GM12878 (cell line): ENCODE data around the gene LMF1. TPM values are rescaled to one million over a fixed set of nuclear protein-coding genes. Genes with fewer than 3 reads are reported as not detected.

Experiments
- ATAC-seq: fragments of 200-7000 bp; cut with Tn5 transposase; 3 replicates; pipeline ENCODE4 v1.9.1; 2020; ENCODE audit warnings: mild to moderate bottlenecking, moderate library complexity
- BruUV-seq: library from RNA; stranded (reverse); fragments of 400-500 nt; replicated peaks from 2 replicates; lab custom pipeline; 2021; lab: Mats Ljungman, UMichigan
- CTCF ChIA-PET: fragments of 300-600 bp; sonication (Branson Sonifier 250); formaldehyde crosslinking; extraction: SDS; loops from one replicate; lab custom pipeline; 2021; ENCODE audit warnings: inconsistent platforms; lab: Yijun Ruan, JAX
- POLR2A ChIA-PET: fragments of 350-600 bp; formaldehyde crosslinking; extraction: SDS; loops from one replicate; lab custom pipeline; 2021; ENCODE audit warnings: inconsistent platforms; lab: Charles Lee
- RAD21 ChIA-PET: fragments of 300-600 bp; sonication (Branson Sonifier 250); formaldehyde crosslinking; loops from one replicate; lab custom pipeline; 2023; ENCODE audit warnings: antibody characterized with exemption; ENCODE audit not compliant: unreplicated experiment; lab: Charles Lee
- SMC1A ChIA-PET: fragments of 300-600 bp; sonication (Branson Sonifier 250); formaldehyde crosslinking; loops from one replicate; lab custom pipeline; 2023; ENCODE audit not compliant: unreplicated experiment, uncharacterized antibody; lab: Charles Lee
- DNase-seq: peaks from one replicate; pipeline ENCODE4 v3.0.0-alpha.2; 2011; ENCODE audit warnings: low read depth, low spot score
- FAIRE-seq: peaks from 3 replicates; lab custom pipeline; 2011; peaks lifted over from hg19 to GRCh38; lab: Jason Lieb, UNC
- H2AFZ ChIP-seq: 2 replicates; pipeline ENCODE4 v1.6.0; 2011; ENCODE audit warnings: low read depth, low read length, control low read depth; ENCODE audit not compliant: control insufficient read depth
- H3K27ac ChIP-seq: 2 replicates; pipeline ENCODE4 v1.5.1; 2011; ENCODE audit warnings: control low read depth; ENCODE audit not compliant: control insufficient read depth, insufficient read depth
- H3K27me3 ChIP-seq, 2 experiments: replicated peaks in 1 of 2; 2 replicates each; pipeline versions ENCODE4 v1.6.0 to v1.6.1; 2011; ENCODE audit warnings: low read length in 1 of 2; ENCODE audit not compliant: control insufficient read depth in 2 of 2, insufficient read depth in 2 of 2
- H3K36me3 ChIP-seq, 2 experiments: 2 replicates each; pipeline ENCODE4 v1.5.1; 2011; ENCODE audit warnings: low read length in 1 of 2; ENCODE audit not compliant: control insufficient read depth in 2 of 2, insufficient read depth in 2 of 2
- H3K4me1 ChIP-seq: 2 replicates; pipeline ENCODE4 v1.6.1; 2011; ENCODE audit warnings: mild to moderate bottlenecking, low read length, moderate library complexity, mixed read lengths; ENCODE audit not compliant: control insufficient read depth, insufficient read depth
- H3K4me2 ChIP-seq: 2 replicates; pipeline ENCODE4 v1.6.0; 2011; ENCODE audit warnings: control low read depth; ENCODE audit not compliant: control insufficient read depth, insufficient read depth
- H3K4me3 ChIP-seq: fragments of 200-600 bp; sonication (generic); 2 replicates; pipeline ENCODE4 v1.5.1; 2016
- H3K79me2 ChIP-seq: 2 replicates; pipeline ENCODE4 v1.6.0; 2011; ENCODE audit warnings: low read length; ENCODE audit not compliant: control insufficient read depth, insufficient read depth
- H3K9ac ChIP-seq: 2 replicates; pipeline ENCODE4 v1.8.0; 2011; ENCODE audit warnings: low read length, control low read depth, mixed read lengths; ENCODE audit not compliant: control insufficient read depth, insufficient read depth
- H3K9me3 ChIP-seq: replicated peaks from 3 replicates; pipeline ENCODE4 v1.5.1; 2011; ENCODE audit warnings: mild to moderate bottlenecking, low read length; ENCODE audit not compliant: control insufficient read depth, insufficient read depth
- H4K20me1 ChIP-seq: 2 replicates; pipeline ENCODE4 v1.6.0; 2011; ENCODE audit not compliant: control insufficient read depth, insufficient read depth
- BCL11A ChIP-seq: IDR thresholded peaks from 2 replicates; pipeline ENCODE4 v1.6.1; 2011; ENCODE audit warnings: low read depth, low read length
- E2F8 ChIP-seq: fragments of 450-650 bp; IDR thresholded peaks from 2 replicates; pipeline ENCODE4 v1.6.1; 2018; ENCODE audit warnings: mild to moderate bottlenecking, low read depth, moderate library complexity; ENCODE audit not compliant: partially characterized antibody
- HCFC1 ChIP-seq: fragments of 150-350 bp; IDR thresholded peaks from 2 replicates; pipeline ENCODE4 v1.6.1; 2014; ENCODE audit warnings: low read length
- HDAC2 ChIP-seq: fragments of 200-600 bp; sonication (generic); IDR thresholded peaks from 2 replicates; pipeline ENCODE4 v1.6.1; 2017
- NBN ChIP-seq: fragments of 450-650 bp; IDR thresholded peaks from 2 replicates; pipeline ENCODE4 v1.6.1; 2016
- NFIC ChIP-seq: IDR thresholded peaks from 2 replicates; pipeline ENCODE4 v1.6.1; 2012; ENCODE audit warnings: low read depth, mild to moderate bottlenecking, inconsistent platforms, low read length, moderate library complexity
- NFXL1 ChIP-seq: fragments of 450-650 bp; IDR thresholded peaks from 2 replicates; pipeline ENCODE4 v1.6.1; 2017; ENCODE audit warnings: antibody characterized with exemption, mild to moderate bottlenecking, borderline replicate concordance
- NFYB ChIP-seq: IDR thresholded peaks from 2 replicates; pipeline ENCODE4 v1.6.1; 2011; ENCODE audit warnings: low read depth, mild to moderate bottlenecking, low read length, improper control_type of control experiment, moderate library complexity; ENCODE audit not compliant: insufficient read depth
- NR2F1 ChIP-seq: fragments of 450-650 bp; conservative IDR thresholded peaks from 2 replicates; pipeline ENCODE4 v1.6.1; 2017; ENCODE audit warnings: mild to moderate bottlenecking
- PAX8 ChIP-seq: fragments of 450-650 bp; IDR thresholded peaks from 2 replicates; pipeline ENCODE4 v1.6.1; 2017; ENCODE audit warnings: mild to moderate bottlenecking, moderate library complexity
- RUNX3 ChIP-seq: IDR thresholded peaks from 2 replicates; pipeline ENCODE4 v1.6.1; 2012; ENCODE audit warnings: low read length, inconsistent platforms
- SKIL ChIP-seq: fragments of 450-650 bp; IDR thresholded peaks from 2 replicates; pipeline ENCODE4 v1.6.1; 2017; ENCODE audit warnings: mild to moderate bottlenecking, low read depth, inconsistent platforms; ENCODE audit not compliant: poor library complexity, severe bottlenecking
- SMARCA5 ChIP-seq: fragments of 450-650 bp; IDR thresholded peaks from 2 replicates; pipeline ENCODE4 v1.6.1; 2017; ENCODE audit warnings: mild to moderate bottlenecking
- SPI1 ChIP-seq: IDR thresholded peaks from 2 replicates; pipeline ENCODE4 v1.6.1; 2011; ENCODE audit warnings: low read depth, mild to moderate bottlenecking, low read length, moderate library complexity, borderline replicate concordance; ENCODE audit not compliant: insufficient read depth
- ZNF687 ChIP-seq: fragments of 450-650 bp; IDR thresholded peaks from 2 replicates; pipeline ENCODE4 v1.6.1; 2017; ENCODE audit warnings: mild to moderate bottlenecking, moderate library complexity
- WGBS: methylation state at CpG from one replicate; pipeline ENCODE4 v1.1.6; 2016; ENCODE audit warnings: low lambda C conversion rate; ENCODE audit not compliant: insufficient replicate concordance, insufficient coverage; ENCODE audit errors: missing lambda C conversion rate; 5-methylcytosine and 5-hydroxymethylcytosine counted together
- in situ Hi-C: fragments of 300-500 bp; cut with MboI; formaldehyde crosslinking; loops from 9 replicates; pipeline ENCODE4 v1.14.3; 2018; ENCODE audit warnings: mixed read lengths
- intact Hi-C: fragments of 100-400 bp; cut with micrococcal nuclease; formaldehyde crosslinking; loops from one replicate; pipeline ENCODE4 v1.14.2; 2022; ENCODE audit not compliant: unreplicated experiment
- polyA plus RNA-seq, 11 experiments: library from polyadenylated mRNA; depleted of rRNA in 4 of 11; unstranded in 6 of 11; stranded (reverse) in 5 of 11; fragments of >200 nt; fragmentation: Nextera tagmentation in 4 of 11; fragmentation: Illumina TruSeq in 1 of 11; extraction: Ambion mirVana in 4 of 11; extraction: Trizol in 1 of 11; gene quantifications; 1 replicate in 1 of 11; 2 replicates in 10 of 11; pipeline versions ENCODE4 v1.2.1 to v1.2.3, GENCODE V29; 2011 to 2016; ENCODE audit warnings: inconsistent platforms in 2 of 11, missing spikeins in 2 of 11, low read depth in 1 of 11
- total RNA-seq, 4 experiments: library from RNA; depleted of rRNA in 3 of 4; stranded (reverse); fragments of >200 nt in 3 of 4; fragmentation: Illumina TruSeq in 1 of 4; extraction: Trizol in 1 of 4; gene quantifications; 2 replicates each; pipeline versions ENCODE4 v1.2.1 to v1.2.3, GENCODE V29; 2013 to 2021

LMF1 gene
- total and polyA plus RNA-seq, 10 of the 15 experiments (the other 5 are each of a cell fraction or from before 2014, with no cell fraction given) = 0.18 to 3.2 (median 1.4) TPM; not detected in 1

- TF ChIP-seq SKIL = no peak
These were observed 5.8 kb downstream of the LMF1 start (continued) for GRCh38 chr16:965036-965395.

- ChIA-PET POLR2A (no interaction called here), SMC1A (no interaction called here), CTCF (no interaction called here), RAD21 (interaction anchor here (0.7 kb wide), 2 partner anchors 28 to 31 kb away, joined by 3 read pairs; no protein-coding TSS in a partner anchor)
- no peaks in the 10 kb centered on the region for H3K4me1 ChIP-seq
- H3K27me3 ChIP-seq = no peaks in the 10 kb centered on the region
- H3K4me2 ChIP-seq = no peak overlapping the region
- WGBS = 63% methylated on average over 11 of the region's 27 CpGs
- H2AFZ ChIP-seq = no peak overlapping the region
- no peaks in the 10 kb centered on the region; the same call in 1 of the 2 replicates for H3K79me2 ChIP-seq
- DNase-seq (no peak), ATAC-seq (no peak), FAIRE-seq (no peak)
- H3K27ac ChIP-seq = no peak overlapping the region
- no peak overlapping the region for H3K9ac ChIP-seq
- no peak overlapping the region; the same call in 1 of the 2 replicates for H3K4me3 ChIP-seq
- no TSS peak for BruUV-seq
- no peaks in the 10 kb centered on the region for H4K20me1 ChIP-seq
- intact Hi-C loops = no loop called here
- in situ Hi-C loops = no loop called here
- no peaks in the 10 kb centered on the region for H3K36me3 ChIP-seq
- no peaks in the 10 kb centered on the region; the same call in 2 of the 3 replicates for H3K9me3 ChIP-seq
- no peak for TF ChIP-seq NR2F1
- no peak for TF ChIP-seq SPI1
- TF ChIP-seq BCL11A = no peak
- no peak for TF ChIP-seq HCFC1
- no peak for TF ChIP-seq NFYB
- TF ChIP-seq NBN = no peak
- no peak for TF ChIP-seq NFXL1
- no peak for TF ChIP-seq HDAC2
- TF ChIP-seq PAX8 = no peak
- no peak for TF ChIP-seq NFIC
- no peak for TF ChIP-seq SMARCA5
- TF ChIP-seq ZNF687 = no peak
- TF ChIP-seq RUNX3 = no peak
- TF ChIP-seq E2F8 = no peak
These were observed 6.3 kb downstream of the LMF1 start for GRCh38 chr16:964356-965035.
